Nucleus accumbens (tissue), 56 donors: ENCODE results near the gene PLPP7.
A peak's percentile ranks its signal among the peaks of the same experiment; 100 is the strongest.

ENCODE experiments used
- DNase-seq, 56 donors: peaks; one replicate each; lab custom pipeline; 2025; lab: John Stamatoyannopoulos, UW

The PLPP7 gene

GRCh38 chr9:131279863-131280570 lies 9.5 kb upstream of the PLPP7 start:
- DNase-seq = no peak

- DNase-seq = no peak
Measured at GRCh38 chr9:131280660-131281059, 8.9 kb upstream of the PLPP7 start.

- DNase-seq = no peak
Measured at GRCh38 chr9:131281119-131281965, 8.2 kb upstream of the PLPP7 start.

DNA sequence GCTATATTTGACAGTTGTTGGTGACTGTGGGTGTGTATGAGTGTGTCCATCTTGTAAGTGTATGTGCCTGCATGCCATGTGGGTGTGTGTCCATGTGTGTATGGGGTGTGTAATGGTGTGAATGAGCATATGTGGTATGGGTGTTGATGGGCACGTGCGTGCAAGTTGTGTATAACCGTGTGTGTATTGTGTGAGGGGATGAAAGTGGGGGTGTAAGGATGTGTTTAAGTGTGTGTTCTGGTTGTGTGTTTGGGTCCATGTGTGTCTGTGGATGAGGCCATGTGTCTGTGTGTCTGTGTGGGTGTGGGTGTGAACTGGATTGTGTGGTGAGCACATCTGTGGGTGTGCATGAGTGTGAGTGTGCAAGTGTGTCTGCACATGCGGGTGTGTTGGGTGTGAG lies 7.3 kb upstream of the PLPP7 start:
- no peak for DNase-seq

GRCh38 chr9:131282688-131283422 lies 6.7 kb upstream of the PLPP7 start:
- peak in 2 of 56 donors; percentile 17 to 65 for DNase-seq

GRCh38 chr9:131284856-131285255 lies 4.7 kb upstream of the PLPP7 start:
- DNase-seq = no peak

GRCh38 chr9:131287359-131287758 lies 2.2 kb upstream of the PLPP7 start:
- DNase-seq = no peak

DNA sequence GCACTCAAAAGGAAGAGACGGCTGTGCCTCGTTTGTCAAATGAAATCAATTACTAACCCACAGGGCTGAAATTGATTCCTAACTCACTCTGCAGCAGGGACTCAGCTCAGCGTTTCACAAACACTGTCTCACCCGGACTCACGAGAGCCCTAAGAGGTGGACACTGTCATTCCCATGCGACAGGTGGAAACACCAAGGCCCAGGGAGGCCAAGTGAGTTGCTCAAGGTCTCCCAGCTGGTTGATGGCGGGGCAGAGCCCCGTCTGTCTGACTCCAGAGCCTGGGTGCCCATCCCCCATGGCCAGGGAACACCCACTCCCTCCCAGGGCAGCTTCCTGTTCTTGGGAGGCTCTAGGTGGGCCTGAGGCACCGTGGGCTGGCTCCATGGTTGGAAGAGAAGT lies 1.3 kb upstream of the PLPP7 start:
- DNase-seq = no peak

DNA sequence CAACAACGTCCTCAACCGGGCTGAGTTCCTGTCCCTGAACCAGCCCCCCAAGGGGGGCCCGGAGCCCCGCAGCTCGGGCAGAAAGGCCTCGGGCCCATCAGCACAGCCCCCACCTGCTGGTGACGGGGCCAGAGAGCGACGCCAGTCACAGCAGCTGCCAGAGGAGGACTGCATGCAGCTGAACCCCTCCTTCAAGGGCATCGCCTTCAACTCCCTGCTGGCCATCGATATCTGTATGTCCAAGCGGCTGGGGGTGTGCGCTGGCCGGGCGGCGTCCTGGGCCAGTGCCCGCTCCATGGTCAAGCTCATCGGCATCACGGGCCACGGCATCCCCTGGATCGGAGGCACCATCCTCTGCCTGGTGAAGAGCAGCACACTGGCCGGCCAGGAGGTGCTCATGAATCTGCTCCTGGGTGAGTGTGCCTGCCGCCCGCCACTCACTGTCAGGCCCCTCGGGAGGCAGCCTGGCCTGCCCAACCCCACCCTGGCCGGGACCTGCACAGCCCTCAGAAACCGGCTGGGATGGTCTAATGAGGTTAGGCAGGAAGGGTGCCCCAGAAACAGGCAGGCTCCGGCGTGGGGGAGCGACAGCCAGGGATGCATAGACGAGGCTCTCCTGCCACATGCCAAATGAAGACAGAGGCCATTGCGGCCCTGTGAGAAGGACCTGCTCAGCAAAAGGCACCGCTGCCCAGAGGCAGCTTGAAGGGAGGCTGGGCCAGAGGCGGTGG lies 678 bp downstream of the PLPP7 start:
- peak in 11 of 56 donors; percentile 29 to 74 (median 60) for DNase-seq

GRCh38 chr9:131290767-131291370 lies 1.3 kb downstream of the PLPP7 start:
- DNase-seq = no peak

DNA sequence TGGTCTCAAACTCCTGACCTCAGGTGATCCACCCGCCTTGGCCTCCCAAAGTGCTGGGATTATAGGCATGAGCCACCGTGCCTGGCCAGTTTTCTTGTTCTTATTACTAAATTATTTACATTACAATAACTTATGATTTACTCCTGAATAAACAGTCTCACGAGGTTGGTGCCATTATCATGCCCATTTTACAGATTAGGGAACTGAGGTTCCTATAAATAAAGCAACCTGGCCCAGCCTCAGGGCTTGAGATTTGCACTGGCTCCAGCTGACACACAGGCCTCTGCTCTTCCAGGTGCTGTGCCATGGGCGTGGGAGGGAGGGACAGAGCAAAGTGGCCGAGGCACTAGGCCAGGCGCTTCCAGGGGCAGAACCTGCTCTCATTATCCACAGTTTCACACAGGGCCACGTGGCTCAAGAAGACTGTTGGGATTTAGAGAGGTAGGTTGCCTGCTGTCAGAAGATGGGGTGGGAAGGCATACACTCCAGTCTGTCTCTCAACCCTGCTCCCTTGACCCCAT lies 2.3 kb downstream of the PLPP7 start:
- no peak for DNase-seq

GRCh38 chr9:131292937-131293336 lies 3.4 kb downstream of the PLPP7 start:
- no peak for DNase-seq

GRCh38 chr9:131296460-131296859 lies 6.9 kb downstream of the PLPP7 start:
- DNase-seq = no peak

GRCh38 chr9:131296906-131297500 lies 7.5 kb downstream of the PLPP7 start:
- DNase-seq = no peak

GRCh38 chr9:131297903-131298302 lies 8.4 kb downstream of the PLPP7 start:
- DNase-seq = no peak

- no peak for DNase-seq
Measured at GRCh38 chr9:131298341-131298740, 8.8 kb downstream of the PLPP7 start.

GRCh38 chr9:131298816-131299215 lies 9.3 kb downstream of the PLPP7 start:
- DNase-seq = no peak

- DNase-seq = no peak
Measured at GRCh38 chr9:131299346-131299960, 9.9 kb downstream of the PLPP7 start.

GRCh38 chr9:131299961-131300347 lies 10.4 kb downstream of the PLPP7 start:
- DNase-seq = no peak
